Stimulated activated CD4-positive, alpha-beta T cell treated with anti-CD3 and anti-CD28 coated beads, Interleukin-2, amount 100 ng/mL, for 48 hours (primary cell): Measurements from ENCODE around the gene GRIA4.
"Not testable (repeated sequence)": the region's sequence is repeated elsewhere in the genome, so short reads cannot be mapped to it uniquely, and the experiment has no call there.

Experiments used
- DNase-seq, 2 donors: peaks; one replicate each; pipeline ENCODE4 v3.0.0-alpha.2; 2020

Gene GRIA4

GRCh38 chr11:105863523-105863922 lies 253.7 kb downstream of the GRIA4 start:
- DNase-seq = no peak

GRCh38 chr11:105867742-105868141 lies 257.9 kb downstream of the GRIA4 start:
- no peak for DNase-seq

GRCh38 chr11:105868762-105869285 lies 259.0 kb downstream of the GRIA4 start:
- DNase-seq = no peak

- DNase-seq = no peak
Observed at GRCh38 chr11:105870516-105871113, 260.7 kb downstream of the GRIA4 start.

GRCh38 chr11:105878510-105878909 lies 268.6 kb downstream of the GRIA4 start:
- no peak for DNase-seq

GRCh38 chr11:105878927-105879326 lies 269.1 kb downstream of the GRIA4 start:
- not testable (repeated sequence) for DNase-seq

GRCh38 chr11:105881027-105881426 lies 271.2 kb downstream of the GRIA4 start:
- no peak for DNase-seq

- DNase-seq = no peak
Observed at GRCh38 chr11:105884436-105884835, 274.6 kb downstream of the GRIA4 start.

- no peak for DNase-seq
Observed at GRCh38 chr11:105891685-105892084, 281.8 kb downstream of the GRIA4 start.

GRCh38 chr11:105897161-105897560 lies 287.3 kb downstream of the GRIA4 start:
- DNase-seq = no peak

- no peak for DNase-seq
Observed at GRCh38 chr11:105899772-105900171, 289.9 kb downstream of the GRIA4 start.

GRCh38 chr11:105900515-105901035 lies 290.7 kb downstream of the GRIA4 start:
- no peak for DNase-seq

- DNase-seq = no peak
Observed at GRCh38 chr11:105903113-105903512, 293.2 kb downstream of the GRIA4 start.

- no peak for DNase-seq
Observed at GRCh38 chr11:105906517-105906916, 296.6 kb downstream of the GRIA4 start.

GRCh38 chr11:105907319-105907718 lies 297.4 kb downstream of the GRIA4 start:
- no peak for DNase-seq

GRCh38 chr11:105910095-105910715 lies 300.3 kb downstream of the GRIA4 start:
- DNase-seq = no peak

GRCh38 chr11:105911454-105911853 lies 301.6 kb downstream of the GRIA4 start:
- DNase-seq = no peak

GRCh38 chr11:105912666-105913065 lies 302.8 kb downstream of the GRIA4 start:
- no peak for DNase-seq

- DNase-seq = no peak
Observed at GRCh38 chr11:105915021-105915420, 305.1 kb downstream of the GRIA4 start.

GRCh38 chr11:105918039-105918438 lies 308.2 kb downstream of the GRIA4 start:
- DNase-seq = no peak

- no peak for DNase-seq
Observed at GRCh38 chr11:105918600-105918999, 308.7 kb downstream of the GRIA4 start.

GRCh38 chr11:105923252-105923651 lies 313.4 kb downstream of the GRIA4 start:
- no peak for DNase-seq

GRCh38 chr11:105923807-105924206 lies 313.9 kb downstream of the GRIA4 start:
- DNase-seq = no peak
